ENCODE data around the gene JAZF1.

The JAZF1 gene

DNA sequence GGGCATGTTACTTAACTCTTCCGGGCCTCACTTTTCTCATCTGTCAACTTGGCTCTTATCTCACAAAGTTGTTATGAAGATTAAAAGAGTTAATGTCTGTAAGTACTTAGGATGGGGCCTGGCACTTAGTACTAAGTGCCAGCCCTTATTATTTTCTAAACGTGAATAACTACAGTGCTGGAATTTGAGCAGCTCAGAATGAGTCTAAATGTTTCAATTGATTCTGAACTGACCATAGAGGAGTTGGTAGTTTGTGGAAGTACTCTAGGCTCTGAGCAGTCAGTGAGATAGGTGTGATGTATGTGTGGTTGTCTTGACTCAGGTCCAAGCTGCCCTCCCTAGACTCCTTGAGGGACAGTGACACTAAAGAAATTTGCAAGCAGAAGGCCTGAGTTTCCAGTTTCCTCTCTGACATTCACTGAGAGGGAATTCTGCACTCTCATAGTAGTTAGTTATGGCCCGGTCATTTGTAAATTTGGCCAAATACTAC lies 18.5 kb upstream of the JAZF1 start:
- Histone ChIP-seq H2AFZ (ENCODE audit: low read length) (no peak overlapping the region), H3K27ac (ENCODE audit: low read depth, low read length, poor library complexity, severe bottlenecking) (no peak overlapping the region), H3K4me2 (ENCODE audit: low read length) (no peak overlapping the region), H3K4me3 (ENCODE audit: low read depth, low read length, poor library complexity, severe bottlenecking) (no peak overlapping the region), H4K20me1 (ENCODE audit: insufficient read depth, low read length) (no peaks in the 10 kb centered on the region), H3K9ac (ENCODE audit: low read length) (no peak overlapping the region), H3F3A (ENCODE audit: insufficient read depth, low read length) (no peaks in the 10 kb centered on the region), H3K79me2 (ENCODE audit: insufficient read depth, low read length) (no peaks in the 10 kb centered on the region), H3K9me2 (ENCODE audit: low read depth, low read length) (no peaks in the 10 kb centered on the region), H3K36me3 (ENCODE audit: insufficient read depth, low read length) (no peaks in the 10 kb centered on the region), H3K4me1 (ENCODE audit: insufficient read depth, low read length, severe bottlenecking) (no peaks in the 10 kb centered on the region), H3K27me3 (ENCODE audit: insufficient read depth, low read length) (no peaks in the 10 kb centered on the region), H3K9me3 (ENCODE audit: low read length) (no peaks in the 10 kb centered on the region)
- TF ChIP-seq, protein P1, sequence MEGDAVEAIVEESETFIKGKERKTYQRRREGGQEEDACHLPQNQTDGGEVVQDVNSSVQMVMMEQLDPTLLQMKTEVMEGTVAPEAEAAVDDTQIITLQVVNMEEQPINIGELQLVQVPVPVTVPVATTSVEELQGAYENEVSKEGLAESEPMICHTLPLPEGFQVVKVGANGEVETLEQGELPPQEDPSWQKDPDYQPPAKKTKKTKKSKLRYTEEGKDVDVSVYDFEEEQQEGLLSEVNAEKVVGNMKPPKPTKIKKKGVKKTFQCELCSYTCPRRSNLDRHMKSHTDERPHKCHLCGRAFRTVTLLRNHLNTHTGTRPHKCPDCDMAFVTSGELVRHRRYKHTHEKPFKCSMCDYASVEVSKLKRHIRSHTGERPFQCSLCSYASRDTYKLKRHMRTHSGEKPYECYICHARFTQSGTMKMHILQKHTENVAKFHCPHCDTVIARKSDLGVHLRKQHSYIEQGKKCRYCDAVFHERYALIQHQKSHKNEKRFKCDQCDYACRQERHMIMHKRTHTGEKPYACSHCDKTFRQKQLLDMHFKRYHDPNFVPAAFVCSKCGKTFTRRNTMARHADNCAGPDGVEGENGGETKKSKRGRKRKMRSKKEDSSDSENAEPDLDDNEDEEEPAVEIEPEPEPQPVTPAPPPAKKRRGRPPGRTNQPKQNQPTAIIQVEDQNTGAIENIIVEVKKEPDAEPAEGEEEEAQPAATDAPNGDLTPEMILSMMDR (IDR thresholded peaks at IDR 0.05; ENCODE audit: low read length), result no peak
- no peak for TF ChIP-seq EZH2 (IDR thresholded peaks at IDR 0.05; ENCODE audit: borderline replicate concordance, low read length)

DNA sequence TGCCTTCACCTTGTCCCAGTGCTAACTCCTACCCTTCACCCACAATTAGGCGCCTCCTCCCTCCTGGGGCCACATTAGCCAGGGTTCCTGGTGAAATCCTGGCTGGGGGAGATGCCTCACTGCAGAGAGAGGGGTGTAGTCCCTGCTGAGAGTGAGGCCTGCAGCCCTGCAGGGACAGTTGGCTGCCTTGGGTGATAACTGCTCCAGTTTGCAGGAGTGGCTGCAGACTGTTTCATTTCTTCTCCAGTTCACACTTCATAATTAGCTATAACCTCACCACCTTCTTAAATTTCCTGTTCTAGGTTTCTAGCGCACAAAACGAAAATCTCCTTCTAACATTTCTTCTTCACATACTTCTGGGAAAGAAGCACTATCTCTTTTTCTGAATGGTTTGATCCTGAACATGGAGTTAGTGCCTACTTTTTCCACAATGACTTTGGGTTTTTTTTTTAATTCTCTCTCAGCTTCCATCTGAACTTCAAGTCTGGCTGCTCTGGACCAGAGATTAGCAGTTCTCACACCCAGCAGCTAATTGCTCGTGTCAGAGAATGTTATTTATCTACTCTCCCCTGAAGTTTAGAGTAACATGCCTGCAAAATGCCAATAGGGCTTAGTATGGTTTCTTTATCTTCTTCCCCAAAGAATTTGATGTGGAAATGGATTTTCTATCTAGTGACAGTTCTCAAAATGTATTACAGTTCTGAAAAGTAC lies 15.5 kb upstream of the JAZF1 start:
- H2AFZ ChIP-seq (ENCODE audit: low read length), result no peak overlapping the region
- TF ChIP-seq EZH2 (IDR thresholded peaks at IDR 0.05; ENCODE audit: borderline replicate concordance, low read length), result no peak
- TF ChIP-seq, protein P1 (IDR thresholded peaks at IDR 0.05; ENCODE audit: low read length), result no peak

DNA sequence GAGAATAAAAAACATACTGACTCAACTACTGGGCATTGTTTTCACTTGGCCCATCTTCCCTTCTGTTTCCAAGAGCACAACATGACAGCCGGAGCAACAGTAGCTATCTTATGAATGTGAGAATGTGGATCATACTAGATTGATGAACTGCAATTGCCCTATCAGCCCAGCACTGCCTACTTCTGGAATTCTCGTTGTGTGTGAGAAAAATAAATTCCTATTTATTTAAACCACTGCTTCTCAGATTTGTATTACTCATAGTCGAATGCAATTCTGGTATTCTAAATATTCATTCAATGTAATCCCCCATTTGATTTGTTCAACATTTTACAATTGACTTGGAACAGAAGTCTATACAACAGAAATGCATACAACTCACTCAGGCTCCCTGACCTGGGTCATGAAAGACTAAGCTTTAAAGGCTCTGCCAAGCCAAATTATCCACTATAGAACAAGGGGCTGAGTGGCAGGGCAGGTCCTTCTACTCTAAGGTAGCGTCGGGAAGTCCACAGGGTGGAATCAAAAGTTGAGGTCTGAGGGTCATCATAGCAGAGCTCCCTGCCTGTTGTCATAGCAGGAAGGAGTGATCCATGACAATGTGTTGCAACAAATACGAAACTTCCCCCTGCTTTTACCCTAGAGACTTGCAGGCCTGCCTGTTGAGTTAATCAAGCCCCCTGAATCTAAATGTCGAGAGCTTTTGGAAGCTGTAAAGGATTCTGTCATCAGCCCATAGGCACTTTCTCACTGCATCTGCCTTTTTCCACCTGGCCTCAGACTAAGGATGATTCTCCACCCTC lies 12.4 kb upstream of the JAZF1 start:
- H3K4me3 ChIP-seq (ENCODE audit: low read depth, low read length, poor library complexity, severe bottlenecking), result no peak overlapping the region
- H3K4me2 ChIP-seq (ENCODE audit: low read length), result no peak overlapping the region
- H3F3A ChIP-seq (ENCODE audit: insufficient read depth, low read length), result no peaks in the 10 kb centered on the region
- no peaks in the 10 kb centered on the region for H3K27me3 ChIP-seq (ENCODE audit: insufficient read depth, low read length)
- H3K9me3 ChIP-seq (ENCODE audit: low read length), result no peaks in the 10 kb centered on the region
- H4K20me1 ChIP-seq (ENCODE audit: insufficient read depth, low read length), result no peaks in the 10 kb centered on the region
- no peaks in the 10 kb centered on the region for H3K36me3 ChIP-seq (ENCODE audit: insufficient read depth, low read length)
- H3K27ac ChIP-seq (ENCODE audit: low read depth, low read length, poor library complexity, severe bottlenecking), result no peak overlapping the region
- TF ChIP-seq EZH2 (IDR thresholded peaks at IDR 0.05; ENCODE audit: borderline replicate concordance, low read length), result no peak
- TF ChIP-seq, protein P1 (IDR thresholded peaks at IDR 0.05; ENCODE audit: low read length), result no peak
- H3K79me2 ChIP-seq (ENCODE audit: insufficient read depth, low read length), result no peaks in the 10 kb centered on the region
- H3K9me2 ChIP-seq (ENCODE audit: low read depth, low read length), result no peaks in the 10 kb centered on the region
- no peak overlapping the region for H2AFZ ChIP-seq (ENCODE audit: low read length)
- no peaks in the 10 kb centered on the region for H3K4me1 ChIP-seq (ENCODE audit: insufficient read depth, low read length, severe bottlenecking)
- H3K9ac ChIP-seq (ENCODE audit: low read length), result no peak overlapping the region

More for the DNA sequence above, 15.5 kb upstream of the JAZF1 start:
- Histone ChIP-seq H3K27me3 (ENCODE audit: insufficient read depth, low read length) (no peaks in the 10 kb centered on the region), H3K9me3 (ENCODE audit: low read length) (no peaks in the 10 kb centered on the region), H3K9ac (ENCODE audit: low read length) (no peak overlapping the region), H3K9me2 (ENCODE audit: low read depth, low read length) (no peaks in the 10 kb centered on the region), H3K4me3 (ENCODE audit: low read depth, low read length, poor library complexity, severe bottlenecking) (no peak overlapping the region), H4K20me1 (ENCODE audit: insufficient read depth, low read length) (no peaks in the 10 kb centered on the region), H3F3A (ENCODE audit: insufficient read depth, low read length) (no peaks in the 10 kb centered on the region), H3K36me3 (ENCODE audit: insufficient read depth, low read length) (no peaks in the 10 kb centered on the region), H3K79me2 (ENCODE audit: insufficient read depth, low read length) (no peaks in the 10 kb centered on the region), H3K27ac (ENCODE audit: low read depth, low read length, poor library complexity, severe bottlenecking) (no peak overlapping the region), H3K4me2 (ENCODE audit: low read length) (no peak overlapping the region), H3K4me1 (ENCODE audit: insufficient read depth, low read length, severe bottlenecking) (no peaks in the 10 kb centered on the region)

Measured in OCI-LY1 (cell line).